ENCODE data around the gene TYW1.
A peak's percentile ranks its signal among the peaks of the same experiment; 100 is the strongest.
"Not testable (repeated sequence)": the region's sequence is repeated elsewhere in the genome, so short reads cannot be mapped to it uniquely, and the experiment has no call there.

Gene TYW1

DNA sequence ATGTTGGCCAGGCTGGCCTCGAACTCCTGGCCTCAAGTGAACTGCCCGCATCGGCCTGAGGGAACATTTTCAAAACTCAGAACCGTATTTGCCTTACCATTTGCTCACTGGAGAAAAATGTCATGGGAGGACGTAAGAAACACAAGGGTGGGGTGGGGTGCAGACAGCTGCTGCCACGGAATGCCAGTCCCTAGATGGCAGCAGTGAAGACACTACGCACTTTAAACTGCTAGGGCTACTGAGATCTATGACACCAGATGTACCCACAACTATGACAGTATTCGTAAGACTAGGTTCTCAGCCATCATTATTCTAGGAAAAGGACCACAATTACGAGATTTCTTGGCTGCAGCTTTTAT, 2.0 kb upstream of the TYW1 start:
- not testable (repeated sequence) for H3K27me3 ChIP-seq (replicated peaks in 2 of 5; ENCODE audit: control insufficient read depth in 4 of 5, insufficient read depth in 5 of 5, low read length in 4 of 5); H3K9me3 ChIP-seq (ENCODE audit: control extremely low read depth in 1 of 5, control insufficient read depth in 4 of 5, insufficient read depth in 2 of 5, low read depth in 1 of 5, low read length in 4 of 5)
- peaks cover 0 to 13% (median 9%) of the 10 kb centered on the region in 4 experiments for H3K4me1 ChIP-seq (ENCODE audit: control extremely low read depth in 1 of 4, control insufficient read depth in 4 of 4, insufficient read depth in 4 of 4, low read length in 3 of 4)
- 0% methylated on average over 4 of the region's 9 CpGs for WGBS (ENCODE audit: insufficient coverage)
- CTCF ChIA-PET, result interaction anchor here (1.2 kb wide), 1 partner anchor 33 kb away, joined by 4 read pairs; no protein-coding TSS in a partner anchor
- H3K27ac ChIP-seq (ENCODE audit: insufficient read depth in 1 of 2, low read depth in 1 of 2, low read length in 2 of 2, poor library complexity in 1 of 2, severe bottlenecking in 2 of 2), result peak overlapping the region; percentile 72 to 89
- peak overlapping the region in 6 of 7 experiments; percentile 65 to 91 (median 76) for H3K4me3 ChIP-seq (ENCODE audit: control insufficient read depth in 1 of 7, extremely low read depth in 1 of 7, insufficient read depth in 4 of 7, low read depth in 2 of 7, low read length in 6 of 7)
- POLR2A ChIA-PET, result interaction anchor here (0.6 kb wide), 1 partner anchor 63 kb away, joined by 3 read pairs; no protein-coding TSS in a partner anchor
- peaks cover 0 to 27% (median 3%) of the 10 kb centered on the region in 4 experiments for H3K36me3 ChIP-seq (ENCODE audit: control insufficient read depth in 4 of 4, insufficient read depth in 4 of 4, low read length in 3 of 4)
- DNase-seq, result peak; percentile 71 to 89 (median 82)

- DNase-seq, result peak; percentile 98 to 99 (median 99)
- POLR2A ChIA-PET, result interaction anchor here (0.6 kb wide), 1 partner anchor 63 kb away, joined by 3 read pairs; no protein-coding TSS in a partner anchor
- 0% methylated on average over 33 of the region's 59 CpGs for WGBS (ENCODE audit: insufficient coverage)
- H3K36me3 ChIP-seq (ENCODE audit: control insufficient read depth in 4 of 4, insufficient read depth in 4 of 4, low read length in 3 of 4), result peaks cover 0 to 27% (median 3%) of the 10 kb centered on the region in 4 experiments
- H3K27me3 ChIP-seq (replicated peaks in 2 of 5; ENCODE audit: control insufficient read depth in 4 of 5, insufficient read depth in 5 of 5, low read length in 4 of 5); H3K9me3 ChIP-seq (ENCODE audit: control extremely low read depth in 1 of 5, control insufficient read depth in 4 of 5, insufficient read depth in 2 of 5, low read depth in 1 of 5, low read length in 4 of 5): not testable (repeated sequence)
- CTCF ChIA-PET, result interaction anchor here (1.2 kb wide), 1 partner anchor 33 kb away, joined by 4 read pairs; no protein-coding TSS in a partner anchor
- peaks cover 0 to 13% (median 9%) of the 10 kb centered on the region in 4 experiments for H3K4me1 ChIP-seq (ENCODE audit: control extremely low read depth in 1 of 4, control insufficient read depth in 4 of 4, insufficient read depth in 4 of 4, low read length in 3 of 4)
- H3K4me3 ChIP-seq (ENCODE audit: control insufficient read depth in 1 of 7, extremely low read depth in 1 of 7, insufficient read depth in 4 of 7, low read depth in 2 of 7, low read length in 6 of 7), result peak within 1 kb of the TSS; percentile 49 to 91 (median 82)
- peak within 1 kb of the TSS; percentile 72 to 89 for H3K27ac ChIP-seq (ENCODE audit: insufficient read depth in 1 of 2, low read depth in 1 of 2, low read length in 2 of 2, poor library complexity in 1 of 2, severe bottlenecking in 2 of 2)
These were observed 1.4 kb upstream of the TYW1 start, which contains the start of gene SBDS for GRCh38 chr7:66995050-66995776. Gene SBDS (minus strand): TSS chr7:66995586. CDS start chr7:66995417, 169 bp downstream.

GRCh38 chr7:67000601-67001258, 4.1 kb downstream of the TYW1 start:
- POLR2A ChIA-PET; H3K4me1 ChIP-seq (ENCODE audit: control extremely low read depth in 1 of 4, control insufficient read depth in 4 of 4, insufficient read depth in 4 of 4, low read length in 3 of 4); H3K27ac ChIP-seq (ENCODE audit: insufficient read depth in 1 of 2, low read depth in 1 of 2, low read length in 2 of 2, poor library complexity in 1 of 2, severe bottlenecking in 2 of 2); H3K4me3 ChIP-seq (ENCODE audit: control insufficient read depth in 1 of 7, extremely low read depth in 1 of 7, insufficient read depth in 4 of 7, low read depth in 2 of 7, low read length in 6 of 7); H3K27me3 ChIP-seq (replicated peaks in 2 of 5; ENCODE audit: control insufficient read depth in 4 of 5, insufficient read depth in 5 of 5, low read length in 4 of 5); H3K9me3 ChIP-seq (ENCODE audit: control extremely low read depth in 1 of 5, control insufficient read depth in 4 of 5, insufficient read depth in 2 of 5, low read depth in 1 of 5, low read length in 4 of 5); CTCF ChIA-PET: not testable (repeated sequence)
- 80% methylated on average over 1 of the region's 5 CpGs for WGBS (ENCODE audit: insufficient coverage)
- peaks cover 0 to 16% (median 3%) of the 10 kb centered on the region in 4 experiments for H3K36me3 ChIP-seq (ENCODE audit: control insufficient read depth in 4 of 4, insufficient read depth in 4 of 4, low read length in 3 of 4)
- peak in 1 of 3 donors; percentile 14 for DNase-seq

- POLR2A ChIA-PET; H3K9me3 ChIP-seq (ENCODE audit: control extremely low read depth in 1 of 5, control insufficient read depth in 4 of 5, insufficient read depth in 2 of 5, low read depth in 1 of 5, low read length in 4 of 5); H3K4me3 ChIP-seq (ENCODE audit: control insufficient read depth in 1 of 7, extremely low read depth in 1 of 7, insufficient read depth in 4 of 7, low read depth in 2 of 7, low read length in 6 of 7); DNase-seq; H3K4me1 ChIP-seq (ENCODE audit: control extremely low read depth in 1 of 4, control insufficient read depth in 4 of 4, insufficient read depth in 4 of 4, low read length in 3 of 4); H3K27me3 ChIP-seq (replicated peaks in 2 of 5; ENCODE audit: control insufficient read depth in 4 of 5, insufficient read depth in 5 of 5, low read length in 4 of 5); H3K27ac ChIP-seq (ENCODE audit: insufficient read depth in 1 of 2, low read depth in 1 of 2, low read length in 2 of 2, poor library complexity in 1 of 2, severe bottlenecking in 2 of 2); CTCF ChIA-PET: not testable (repeated sequence)
- peaks cover 0 to 33% (median 14%) of the 10 kb centered on the region in 4 experiments for H3K36me3 ChIP-seq (ENCODE audit: control insufficient read depth in 4 of 4, insufficient read depth in 4 of 4, low read length in 3 of 4)
- no CpG with 5 or more reads among the region's 2 CpGs for WGBS (ENCODE audit: insufficient coverage)
These were observed 7.5 kb downstream of the TYW1 start for GRCh38 chr7:67004145-67004544.

- Histone ChIP-seq H3K4me1 (ENCODE audit: control extremely low read depth in 1 of 4, control insufficient read depth in 4 of 4, insufficient read depth in 4 of 4, low read length in 3 of 4) (no peaks in the 10 kb centered on the region), H3K27ac (ENCODE audit: insufficient read depth in 1 of 2, low read depth in 1 of 2, low read length in 2 of 2, poor library complexity in 1 of 2, severe bottlenecking in 2 of 2) (no peak overlapping the region), H3K27me3 (replicated peaks in 2 of 5; ENCODE audit: control insufficient read depth in 4 of 5, insufficient read depth in 5 of 5, low read length in 4 of 5) (no peaks in the 10 kb centered on the region), H3K36me3 (ENCODE audit: control insufficient read depth in 4 of 4, insufficient read depth in 4 of 4, low read length in 3 of 4) (peaks cover 0 to 45% (median 16%) of the 10 kb centered on the region in 4 experiments), H3K4me3 (ENCODE audit: control insufficient read depth in 1 of 7, extremely low read depth in 1 of 7, insufficient read depth in 4 of 7, low read depth in 2 of 7, low read length in 6 of 7) (no peak overlapping the region), H3K9me3 (ENCODE audit: control extremely low read depth in 1 of 5, control insufficient read depth in 4 of 5, insufficient read depth in 2 of 5, low read depth in 1 of 5, low read length in 4 of 5) (peaks cover 0 to 2% (median 0%) of the 10 kb centered on the region in 5 experiments)
- CTCF ChIA-PET, result no interaction called here
- no CpG with 5 or more reads among the region's 2 CpGs for WGBS (ENCODE audit: insufficient coverage)
- POLR2A ChIA-PET, result no interaction called here
- DNase-seq, result no peak
These were observed 10.3 kb downstream of the TYW1 start for GRCh38 chr7:67006965-67007364.

DNA sequence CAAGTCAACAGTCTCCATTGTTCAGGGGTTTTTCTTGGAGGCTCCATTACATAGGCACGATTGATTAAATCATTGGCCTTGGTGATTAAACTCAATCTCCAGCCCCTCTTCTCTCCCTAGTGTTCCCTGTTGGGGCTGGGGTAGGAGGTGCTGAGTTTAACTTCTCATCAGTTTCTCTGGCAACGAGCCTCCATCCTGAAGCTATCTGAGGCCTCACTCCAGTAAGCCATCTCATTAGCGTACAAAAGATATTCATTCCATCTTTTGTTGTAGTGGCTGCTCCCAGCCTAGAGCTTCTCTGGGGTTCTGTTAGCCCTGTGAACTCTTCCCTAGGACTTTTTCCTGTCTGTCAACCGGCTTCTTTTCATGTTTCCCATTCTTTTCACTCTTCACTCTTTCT, 11.6 kb downstream of the TYW1 start:
- ChIA-PET POLR2A (no interaction called here), CTCF (no interaction called here)
- WGBS (ENCODE audit: insufficient coverage), result 97% methylated on average over 3 of the region's 4 CpGs
- Histone ChIP-seq H3K27me3 (replicated peaks in 2 of 5; ENCODE audit: control insufficient read depth in 4 of 5, insufficient read depth in 5 of 5, low read length in 4 of 5) (no peaks in the 10 kb centered on the region), H3K4me3 (ENCODE audit: control insufficient read depth in 1 of 7, extremely low read depth in 1 of 7, insufficient read depth in 4 of 7, low read depth in 2 of 7, low read length in 6 of 7) (no peak overlapping the region), H3K9me3 (ENCODE audit: control extremely low read depth in 1 of 5, control insufficient read depth in 4 of 5, insufficient read depth in 2 of 5, low read depth in 1 of 5, low read length in 4 of 5) (peaks cover 0 to 2% (median 0%) of the 10 kb centered on the region in 5 experiments), H3K4me1 (ENCODE audit: control extremely low read depth in 1 of 4, control insufficient read depth in 4 of 4, insufficient read depth in 4 of 4, low read length in 3 of 4) (no peaks in the 10 kb centered on the region), H3K27ac (ENCODE audit: insufficient read depth in 1 of 2, low read depth in 1 of 2, low read length in 2 of 2, poor library complexity in 1 of 2, severe bottlenecking in 2 of 2) (no peak overlapping the region), H3K36me3 (ENCODE audit: control insufficient read depth in 4 of 4, insufficient read depth in 4 of 4, low read length in 3 of 4) (peaks cover under 1 to 52% (median 16%) of the 10 kb centered on the region in 4 experiments)
- DNase-seq, result no peak

GRCh38 chr7:67009677-67010076, 13.0 kb downstream of the TYW1 start:
- peaks cover 2 to 53% (median 16%) of the 10 kb centered on the region in 4 experiments for H3K36me3 ChIP-seq (ENCODE audit: control insufficient read depth in 4 of 4, insufficient read depth in 4 of 4, low read length in 3 of 4)
- DNase-seq; H3K27ac ChIP-seq (ENCODE audit: insufficient read depth in 1 of 2, low read depth in 1 of 2, low read length in 2 of 2, poor library complexity in 1 of 2, severe bottlenecking in 2 of 2); H3K4me1 ChIP-seq (ENCODE audit: control extremely low read depth in 1 of 4, control insufficient read depth in 4 of 4, insufficient read depth in 4 of 4, low read length in 3 of 4); H3K9me3 ChIP-seq (ENCODE audit: control extremely low read depth in 1 of 5, control insufficient read depth in 4 of 5, insufficient read depth in 2 of 5, low read depth in 1 of 5, low read length in 4 of 5); H3K4me3 ChIP-seq (ENCODE audit: control insufficient read depth in 1 of 7, extremely low read depth in 1 of 7, insufficient read depth in 4 of 7, low read depth in 2 of 7, low read length in 6 of 7); POLR2A ChIA-PET; CTCF ChIA-PET; H3K27me3 ChIP-seq (replicated peaks in 2 of 5; ENCODE audit: control insufficient read depth in 4 of 5, insufficient read depth in 5 of 5, low read length in 4 of 5): not testable (repeated sequence)
- WGBS (ENCODE audit: insufficient coverage), result no CpG with 5 or more reads among the region's 3 CpGs

Measured in common myeloid progenitor, CD34-positive (primary cell).